Mesothelial cell of epicardium (in vitro differentiated cells): Measurements from ENCODE around the gene B3GALT5. TPM values are rescaled to one million over a fixed set of nuclear protein-coding genes. Genes with fewer than 3 reads are reported as not detected.

Experiments used
- DNase-seq, 2 experiments: peaks; one replicate each; pipeline ENCODE4 v3.0.0; 2021; ENCODE audit warnings: low spot score in 2 of 2; ENCODE audit not compliant: unreplicated experiment in 2 of 2
- H3K27ac Mint-ChIP-seq: 2 replicates; pipeline ENCODE4 v1.8.0; 2021; ENCODE audit warnings: mixed read lengths
- H3K27me3 Mint-ChIP-seq: 2 replicates; pipeline ENCODE4 v1.8.0; 2021; ENCODE audit warnings: low read depth, mixed read lengths
- H3K36me3 Mint-ChIP-seq: 2 replicates; pipeline ENCODE4 v1.8.0; 2021; ENCODE audit warnings: mixed read lengths
- H3K4me1 Mint-ChIP-seq: 2 replicates; pipeline ENCODE4 v1.8.0; 2021; ENCODE audit warnings: mixed read lengths
- H3K4me3 Mint-ChIP-seq: 2 replicates; pipeline ENCODE4 v1.8.0; 2021; ENCODE audit warnings: mild to moderate bottlenecking, moderate library complexity, mixed read lengths
- H3K9me3 Mint-ChIP-seq: 2 replicates; pipeline ENCODE4 v1.8.0; 2021; ENCODE audit warnings: mixed read lengths
- CTCF ChIP-seq: fragments of 200-600 bp; sonication (generic); IDR thresholded peaks from one replicate; pipeline ENCODE4 v1.5.0; 2021; ENCODE audit warnings: antibody characterized with exemption; ENCODE audit not compliant: unreplicated experiment
- total RNA-seq: library from RNA; stranded (reverse); gene quantifications from 3 replicates; pipeline ENCODE4 v1.2.1, GENCODE V29; 2021

B3GALT5 gene
- total RNA-seq, 1 donor from 2014 or later, result 6.8 TPM

DNA sequence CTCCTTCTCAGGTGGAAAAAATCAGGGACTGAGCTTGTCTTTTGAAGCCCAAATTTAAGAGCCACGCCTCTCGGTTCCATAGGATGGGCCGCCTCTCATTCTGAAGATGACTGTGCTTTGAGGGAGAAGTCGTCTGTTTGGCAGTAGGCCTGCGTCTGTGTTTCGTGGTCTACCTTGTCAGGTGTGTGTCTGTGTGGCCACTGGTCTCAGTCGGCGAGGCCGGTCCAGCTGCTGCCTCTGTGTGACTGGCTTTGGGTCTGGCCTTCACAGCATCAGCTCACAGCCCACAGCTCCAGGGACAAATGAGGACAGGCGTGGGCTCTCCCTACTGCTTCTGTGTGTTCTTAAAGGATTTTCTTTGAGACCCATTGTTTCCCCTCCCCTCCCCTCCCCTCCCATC, 50.3 kb downstream of the B3GALT5 start:
- Mint-ChIP-seq H3K4me3 (no peak overlapping the region), H3K27ac (no peak overlapping the region), H3K27me3 (no peaks in the 10 kb centered on the region), H3K9me3 (no peaks in the 10 kb centered on the region), H3K36me3 (peaks cover 22% of the 10 kb centered on the region), H3K4me1 (peaks cover 38% of the 10 kb centered on the region)
- TF ChIP-seq CTCF, result no peak
- DNase-seq, result no peak

GRCh38 chr21:39663742-39664492, 51.2 kb downstream of the B3GALT5 start:
- peaks cover 22% of the 10 kb centered on the region for H3K36me3 Mint-ChIP-seq
- no peak overlapping the region for H3K27ac Mint-ChIP-seq
- H3K9me3 Mint-ChIP-seq, result no peaks in the 10 kb centered on the region
- no peak overlapping the region for H3K4me3 Mint-ChIP-seq
- no peaks in the 10 kb centered on the region for H3K27me3 Mint-ChIP-seq
- no peak for DNase-seq
- H3K4me1 Mint-ChIP-seq, result peaks cover 33% of the 10 kb centered on the region
- no peak for TF ChIP-seq CTCF

DNA sequence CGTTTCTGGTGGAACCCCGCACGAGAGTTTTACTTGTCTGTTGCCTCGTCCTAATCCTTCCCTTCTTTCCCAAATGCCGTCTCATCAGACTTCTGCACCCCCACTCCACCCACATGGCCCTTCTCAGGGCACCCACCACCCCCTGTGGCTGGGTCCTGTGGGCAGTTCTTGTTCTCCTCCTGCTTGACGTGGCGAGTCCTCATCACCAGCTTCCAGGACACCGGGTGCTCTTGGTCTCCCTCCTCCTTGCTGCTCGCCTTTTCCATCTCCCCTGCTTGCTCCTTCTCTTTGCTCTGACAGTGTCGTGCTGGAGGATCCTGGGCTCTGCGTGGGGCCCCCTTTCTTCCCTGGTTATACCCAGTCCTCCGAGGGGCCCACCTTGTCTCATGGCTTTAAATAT, 51.8 kb downstream of the B3GALT5 start:
- H3K9me3 Mint-ChIP-seq, result no peaks in the 10 kb centered on the region
- no peak overlapping the region for H3K4me3 Mint-ChIP-seq
- peaks cover 28% of the 10 kb centered on the region for H3K4me1 Mint-ChIP-seq
- no peaks in the 10 kb centered on the region for H3K27me3 Mint-ChIP-seq
- H3K36me3 Mint-ChIP-seq, result peaks cover 22% of the 10 kb centered on the region
- H3K27ac Mint-ChIP-seq, result no peak overlapping the region
- no peak for DNase-seq
- no peak for TF ChIP-seq CTCF

GRCh38 chr21:39666026-39666425, 53.3 kb downstream of the B3GALT5 start:
- Mint-ChIP-seq H3K4me1 (peaks cover 20% of the 10 kb centered on the region), H3K4me3 (no peak overlapping the region), H3K27me3 (no peaks in the 10 kb centered on the region), H3K27ac (no peak overlapping the region), H3K9me3 (peaks cover 3% of the 10 kb centered on the region), H3K36me3 (peaks cover 19% of the 10 kb centered on the region)
- DNase-seq, result no peak
- no peak for TF ChIP-seq CTCF

- peak overlapping the region; percentile 75 for H3K27ac Mint-ChIP-seq
- no peak for TF ChIP-seq CTCF
- peaks cover 16% of the 10 kb centered on the region for H3K36me3 Mint-ChIP-seq
- DNase-seq, result no peak
- H3K27me3 Mint-ChIP-seq, result no peaks in the 10 kb centered on the region
- no peak overlapping the region for H3K4me3 Mint-ChIP-seq
- H3K4me1 Mint-ChIP-seq, result peaks cover 22% of the 10 kb centered on the region
- peaks cover 3% of the 10 kb centered on the region for H3K9me3 Mint-ChIP-seq
These were observed 54.1 kb downstream of the B3GALT5 start for GRCh38 chr21:39666681-39667315.
